Activated CD8-positive, alpha-beta memory T cell treated with anti-CD3 and anti-CD28 coated beads for 4 hours (primary cell): Measurements from ENCODE around the gene NRROS.

ENCODE experiments used
- DNase-seq, 2 donors: peaks; one replicate each; pipeline ENCODE4 v3.0.0-alpha.2; 2020; ENCODE audit warnings: low read depth in 2 of 2

The NRROS gene

GRCh38 chr3:196646666-196647216 lies 7.2 kb downstream of the NRROS start:
- DNase-seq: no peak

- no peak for DNase-seq
These were observed 11.3 kb downstream of the NRROS start for GRCh38 chr3:196650740-196651311.

DNA sequence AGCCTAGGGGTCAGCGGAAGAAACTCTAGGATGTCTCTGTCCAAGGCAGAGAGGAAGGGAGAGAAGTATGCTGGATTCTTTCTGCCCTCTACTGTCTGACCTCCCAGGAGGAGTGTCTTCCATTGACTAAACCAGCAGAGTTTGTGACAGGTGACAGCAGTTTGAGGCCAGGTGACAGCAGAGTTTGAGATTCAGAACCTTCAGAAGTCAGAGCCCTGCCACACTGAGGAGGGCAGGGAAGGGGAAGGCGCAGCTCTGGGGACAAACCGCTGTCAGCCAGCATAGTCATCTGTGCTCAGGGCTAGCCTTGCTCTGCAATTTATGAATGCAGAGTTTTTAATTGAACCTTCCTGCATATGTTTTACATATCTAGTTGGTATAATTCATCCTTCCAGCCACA lies 12.3 kb downstream of the NRROS start:
- no peak for DNase-seq

DNA sequence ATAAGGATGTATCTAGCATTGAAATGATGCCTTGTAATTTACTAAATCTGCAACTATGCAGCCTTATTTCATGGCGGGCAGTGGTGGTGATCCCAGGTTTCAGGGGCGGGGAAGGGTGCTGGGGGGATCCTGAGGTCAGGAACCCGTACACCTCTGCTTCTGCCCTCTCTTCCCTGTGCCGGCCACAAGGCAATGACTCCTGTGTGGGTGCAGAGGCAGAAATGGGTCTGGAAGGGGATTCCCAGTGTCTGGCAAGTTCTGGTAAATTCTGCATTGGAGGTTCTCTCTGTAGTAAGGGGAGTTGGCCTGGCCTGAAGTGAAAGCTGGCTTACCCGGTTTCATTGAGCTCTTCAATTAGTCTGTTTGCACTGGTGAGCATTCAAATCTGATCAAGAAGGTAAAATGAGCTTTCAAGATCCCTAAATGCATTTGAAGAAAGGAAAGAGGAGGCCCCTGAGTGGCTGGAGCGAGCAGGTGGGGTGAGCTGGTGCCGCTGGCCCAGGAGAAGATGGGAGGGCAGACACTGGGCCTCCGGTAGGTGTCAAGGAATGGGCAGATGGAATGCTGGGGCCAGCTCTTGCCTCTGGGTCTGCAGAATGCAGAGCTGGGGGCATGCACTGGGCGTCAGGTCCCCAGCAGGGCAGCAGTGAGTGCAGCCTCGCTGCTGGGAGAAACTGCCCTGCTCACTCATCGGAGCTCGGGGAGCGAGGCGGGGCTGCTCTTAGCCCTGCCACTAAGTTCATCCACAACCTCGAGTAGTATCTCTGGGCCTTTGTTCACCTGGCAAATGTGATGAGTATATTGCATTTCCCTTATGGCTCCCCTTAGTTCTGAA lies 13.7 kb downstream of the NRROS start:
- DNase-seq: no peak

GRCh38 chr3:196654006-196654734 lies 14.7 kb downstream of the NRROS start:
- no peak for DNase-seq

DNA sequence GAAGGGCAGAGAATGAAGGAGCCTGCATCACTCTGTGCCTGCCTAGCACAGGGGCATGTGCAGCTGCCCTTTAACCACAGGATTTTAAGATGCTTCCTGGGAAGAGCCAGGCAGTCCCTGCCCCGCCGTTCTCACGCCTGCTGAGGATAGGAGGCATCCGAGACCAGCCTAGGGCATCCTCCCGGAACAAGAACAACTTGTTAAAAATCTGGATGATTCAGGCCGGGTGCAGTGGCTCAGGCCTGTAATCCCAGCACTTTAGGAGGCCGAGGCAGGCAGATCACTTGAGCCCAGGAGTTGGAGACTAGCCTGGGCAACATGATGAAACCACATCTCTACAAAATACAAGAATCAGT lies 15.2 kb downstream of the NRROS start:
- no peak for DNase-seq

DNA sequence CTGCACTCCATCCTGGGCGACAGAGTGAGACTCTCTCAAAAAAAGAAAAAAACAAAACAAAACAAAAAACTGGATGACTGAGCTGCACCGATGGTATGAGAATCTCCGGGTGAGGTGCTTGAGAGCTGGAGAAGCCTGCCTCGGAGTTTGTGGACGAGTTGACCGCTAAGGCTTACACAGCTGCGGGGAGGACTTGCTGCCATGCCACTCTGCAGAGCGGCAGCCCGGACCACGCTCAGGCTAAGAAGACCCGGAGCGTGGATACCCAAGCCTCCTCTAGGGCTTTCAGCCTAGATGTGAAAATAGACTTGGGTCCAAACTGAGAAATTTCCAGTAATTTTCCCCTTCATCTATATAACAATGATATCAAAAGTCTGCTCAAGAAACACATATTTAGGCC lies 16.0 kb downstream of the NRROS start:
- no peak for DNase-seq

DNA sequence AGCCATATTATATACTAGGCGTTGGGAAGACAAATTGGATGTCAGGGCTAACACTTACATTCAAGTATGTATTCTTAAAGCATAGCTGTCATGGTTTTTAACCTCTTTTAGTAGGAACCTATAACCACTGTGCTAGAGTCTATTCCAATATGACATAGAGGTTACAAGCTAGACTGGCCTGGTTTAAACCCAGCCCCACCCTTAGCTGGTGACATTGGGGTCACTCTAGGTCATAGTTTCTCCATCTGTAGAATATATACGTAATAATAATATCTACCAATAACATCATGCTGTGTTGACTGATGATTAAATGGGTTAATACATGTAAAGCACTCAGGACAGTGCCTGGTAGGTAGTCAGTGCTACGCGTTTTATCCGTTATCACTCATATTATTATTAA lies 16.7 kb downstream of the NRROS start:
- no peak for DNase-seq

- DNase-seq: no peak
These were observed 20.4 kb downstream of the NRROS start for GRCh38 chr3:196659901-196660351.

GRCh38 chr3:196660381-196661166 lies 21.1 kb downstream of the NRROS start:
- no peak for DNase-seq

- no peak for DNase-seq
These were observed 21.9 kb downstream of the NRROS start for GRCh38 chr3:196661400-196661799.

DNA sequence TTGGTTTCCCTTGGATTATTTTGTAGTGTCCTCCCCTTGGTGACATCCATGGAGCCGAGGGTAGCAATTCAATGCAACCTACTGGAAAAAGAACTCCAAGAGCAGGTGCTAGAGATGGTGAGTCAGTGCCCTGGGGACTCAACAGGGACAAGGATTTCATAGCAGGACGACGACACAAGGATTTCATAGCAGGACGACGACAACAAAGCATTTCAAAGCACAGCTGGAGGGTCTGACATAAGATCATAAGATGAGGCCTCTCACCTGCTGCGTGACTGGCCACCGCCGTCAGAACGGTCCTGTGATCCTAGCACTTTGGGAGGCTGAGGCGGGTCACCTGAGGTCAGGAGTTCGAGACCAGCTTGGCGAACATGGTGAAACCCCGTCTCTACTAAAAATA lies 22.5 kb downstream of the NRROS start:
- DNase-seq: no peak

- no peak for DNase-seq
These were observed 23.4 kb downstream of the NRROS start for GRCh38 chr3:196662711-196663571.

DNA sequence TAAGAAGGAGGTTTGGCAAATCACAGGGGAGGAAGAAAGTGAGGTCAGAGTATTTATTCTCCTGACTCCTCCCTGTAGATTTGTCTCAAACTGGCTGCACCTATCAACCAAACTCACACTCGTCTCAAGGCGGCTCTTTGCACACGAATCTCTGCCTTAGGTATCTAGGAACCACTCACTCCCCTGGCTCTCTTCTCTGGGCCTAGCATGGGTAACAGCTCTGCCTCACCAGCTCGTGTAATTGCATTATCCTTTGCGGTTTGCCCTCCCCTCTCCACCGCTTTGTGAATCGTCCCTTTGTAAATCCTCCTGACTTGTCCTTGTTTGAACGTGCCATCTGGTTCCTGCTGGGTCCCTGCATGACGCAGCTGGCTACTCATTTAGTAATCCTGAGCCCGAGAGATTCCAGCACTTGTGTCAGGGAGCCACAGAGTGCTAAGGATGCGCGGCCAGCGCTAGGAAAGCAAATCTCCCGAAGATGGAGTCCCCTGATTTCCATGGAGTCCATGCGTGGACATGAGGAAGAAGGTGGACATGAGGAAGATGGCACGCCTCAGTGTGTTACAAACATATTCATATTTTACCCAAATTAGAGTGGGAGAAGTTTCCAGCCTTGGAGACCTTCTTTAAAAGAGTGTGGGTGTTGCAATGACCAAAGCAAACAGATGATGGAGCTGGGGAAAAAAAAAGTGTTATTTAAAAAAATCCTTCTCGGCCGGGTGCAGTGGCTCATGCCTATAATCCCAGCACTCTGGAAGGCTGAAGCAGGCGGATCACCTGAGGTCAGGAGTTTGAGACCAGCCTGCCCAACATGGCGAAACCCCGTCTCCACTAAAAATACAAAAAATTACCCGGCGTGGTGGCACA lies 26.7 kb downstream of the NRROS start:
- no peak for DNase-seq

GRCh38 chr3:196667056-196667825 lies 27.7 kb downstream of the NRROS start:
- no peak for DNase-seq

DNA sequence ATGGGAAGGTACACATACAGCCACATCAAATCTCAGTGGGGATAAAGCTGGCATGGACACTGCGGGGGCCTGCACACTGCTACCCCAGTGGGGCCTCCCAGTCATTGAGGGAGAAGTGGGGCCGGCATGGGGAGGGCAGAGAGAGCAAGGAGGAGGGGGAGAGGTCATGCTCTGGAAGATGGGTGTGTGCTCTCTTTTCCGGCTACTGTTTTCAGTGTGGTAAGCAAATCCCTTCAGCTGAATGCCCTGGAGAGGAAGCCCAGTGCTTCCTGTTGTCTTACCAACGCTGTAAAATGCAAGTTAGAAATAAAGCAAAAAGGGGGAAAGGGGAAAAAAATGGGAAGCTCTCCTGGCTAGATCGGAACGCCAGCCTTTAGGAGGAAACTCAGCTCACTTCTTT lies 30.8 kb downstream of the NRROS start:
- DNase-seq: no peak

DNA sequence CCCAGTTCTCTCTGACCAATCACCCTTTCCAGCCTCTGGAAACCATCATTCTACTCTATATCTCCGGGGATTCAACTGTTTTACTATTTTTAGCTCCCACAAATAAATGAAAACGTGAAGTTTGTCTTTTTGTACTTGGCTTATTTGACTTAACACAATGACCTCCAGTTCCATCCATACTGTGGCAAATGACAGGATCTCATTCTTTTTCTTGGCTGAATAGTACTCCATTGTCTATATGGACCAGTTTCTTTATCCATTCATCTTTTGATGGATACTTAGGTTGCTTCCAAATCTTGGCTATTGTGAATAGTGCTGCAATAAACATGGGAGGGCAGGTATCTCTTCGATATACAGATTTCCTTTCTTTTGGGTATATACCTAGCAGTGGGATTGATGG lies 34.1 kb downstream of the NRROS start:
- no peak for DNase-seq

DNA sequence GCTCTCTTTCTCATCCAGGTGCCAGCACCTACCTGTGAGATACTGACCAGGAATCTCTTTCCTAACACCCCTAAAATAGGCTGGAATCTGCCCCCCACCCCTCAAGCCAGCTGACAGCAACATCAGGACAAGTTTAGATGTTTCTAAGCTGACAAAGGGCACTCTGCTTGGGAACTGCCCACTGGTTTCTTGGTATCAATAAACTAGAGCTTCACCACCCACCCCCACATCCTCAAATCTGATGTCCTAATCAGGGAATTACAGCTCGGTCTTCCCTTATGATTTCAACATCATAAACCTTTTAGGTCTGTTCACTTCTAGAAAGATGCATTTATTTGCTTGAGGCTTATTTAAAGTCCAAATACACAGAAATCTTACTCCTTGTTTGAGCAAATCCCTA lies 37.9 kb downstream of the NRROS start:
- no peak for DNase-seq

DNA sequence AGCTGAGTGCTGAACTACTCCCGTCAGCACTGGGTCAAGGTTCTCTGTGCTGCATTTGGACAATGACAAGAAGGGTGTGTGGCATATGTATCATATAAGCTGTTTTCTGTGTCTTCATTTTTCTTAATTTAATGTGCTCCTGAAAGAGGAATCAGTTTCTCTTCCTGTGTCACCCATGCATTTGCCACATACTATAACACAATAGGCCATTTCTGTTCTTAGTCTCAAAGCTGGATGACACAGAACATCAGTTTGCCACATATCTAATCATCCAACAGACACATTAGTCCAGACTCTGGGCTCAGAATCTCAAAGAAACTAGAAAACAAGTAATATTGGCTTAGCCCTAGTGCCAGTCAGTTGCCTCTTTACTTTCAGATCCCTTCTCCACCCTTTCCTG lies 38.4 kb downstream of the NRROS start:
- DNase-seq: no peak
